T-helper 2 cell treated with Interferon-gamma antibody and Interleukin-4, amounts not matched to agents 100 ng/mL and 5 ng/mL, for 36 hours (primary cell): ENCODE results near the gene RIC1. TPM values are rescaled to one million over a fixed set of nuclear protein-coding genes. Genes with fewer than 3 reads are reported as not detected.
"Not testable (repeated sequence)": the region's sequence is repeated elsewhere in the genome, so short reads cannot be mapped to it uniquely, and the experiment has no call there.

Source experiments
- intact Hi-C: fragments of 100-400 bp; cut with micrococcal nuclease; formaldehyde crosslinking; loops from one replicate; pipeline ENCODE4 v1.15.1; 2023
- total RNA-seq: library from RNA; stranded (reverse); gene quantifications from 2 replicates; pipeline ENCODE4 v1.2.3, GENCODE V29; 2022

The RIC1 gene
- total RNA-seq, 1 donor from 2014 or later, result 20.4 TPM

GRCh38 chr9:5667391-5667790, 38.5 kb downstream of the RIC1 start:
- intact Hi-C loops, result no loop called here

GRCh38 chr9:5670079-5670478, 41.2 kb downstream of the RIC1 start:
- intact Hi-C loops, result loop anchor here (5.0 kb wide), 1 partner anchor 38 kb away; no protein-coding TSS in a partner anchor

GRCh38 chr9:5671711-5672353, 42.9 kb downstream of the RIC1 start:
- intact Hi-C loops, result loop anchor here (5.0 kb wide), 1 partner anchor 40 kb away; no protein-coding TSS in a partner anchor

- intact Hi-C loops, result not testable (repeated sequence)
These were observed 46.1 kb downstream of the RIC1 start for GRCh38 chr9:5675046-5675445.

GRCh38 chr9:5683591-5683990, 54.7 kb downstream of the RIC1 start:
- intact Hi-C loops, result not testable (repeated sequence)

- intact Hi-C loops, result no loop called here
These were observed 55.2 kb downstream of the RIC1 start for GRCh38 chr9:5684101-5684500.

- intact Hi-C loops, result no loop called here
These were observed 59.2 kb downstream of the RIC1 start for GRCh38 chr9:5688109-5688508.

- intact Hi-C loops, result no loop called here
These were observed 61.4 kb downstream of the RIC1 start for GRCh38 chr9:5690278-5690677.

GRCh38 chr9:5695860-5696259, 67.0 kb downstream of the RIC1 start:
- intact Hi-C loops, result no loop called here

- intact Hi-C loops, result no loop called here
These were observed 68.0 kb downstream of the RIC1 start for GRCh38 chr9:5696884-5697283.

- intact Hi-C loops, result no loop called here
These were observed 69.1 kb downstream of the RIC1 start for GRCh38 chr9:5698004-5698403.

GRCh38 chr9:5698810-5699556, 70.1 kb downstream of the RIC1 start:
- intact Hi-C loops, result no loop called here

- intact Hi-C loops, result no loop called here
These were observed 79.5 kb downstream of the RIC1 start for GRCh38 chr9:5708414-5708813.

GRCh38 chr9:5712651-5713390, 83.9 kb downstream of the RIC1 start:
- intact Hi-C loops, result no loop called here

GRCh38 chr9:5714501-5715401, 85.8 kb downstream of the RIC1 start:
- intact Hi-C loops, result no loop called here

- intact Hi-C loops, result no loop called here
These were observed 86.7 kb downstream of the RIC1 start for GRCh38 chr9:5715548-5716127.

- intact Hi-C loops, result not testable (repeated sequence)
These were observed 88.5 kb downstream of the RIC1 start for GRCh38 chr9:5717434-5717833.

GRCh38 chr9:5718296-5719032, 89.6 kb downstream of the RIC1 start:
- intact Hi-C loops, result no loop called here

GRCh38 chr9:5719100-5719926, 90.4 kb downstream of the RIC1 start:
- intact Hi-C loops, result no loop called here
